HCT116 (cell line): ENCODE results near the gene CMIP. TPM values are rescaled to one million over a fixed set of nuclear protein-coding genes. Genes with fewer than 3 reads are reported as not detected.

Experiments used
- ATAC-seq: fragments of 200-7000 bp; cut with Tn5 transposase; 2 replicates; pipeline ENCODE4 v1.9.1; 2020; ENCODE audit warnings: mild to moderate bottlenecking, moderate library complexity
- BruUV-seq: library from RNA; stranded (reverse); fragments of 400-500 nt; replicated peaks from 2 replicates; lab custom pipeline; 2021; lab: Mats Ljungman, UMichigan
- CTCF ChIA-PET: fragments of 300-600 bp; sonication (Branson Sonifier 250); formaldehyde crosslinking; loops from one replicate; lab custom pipeline; 2021; ENCODE audit warnings: antibody characterized with exemption; lab: Charles Lee
- POLR2A ChIA-PET: fragments of 300-600, 350-600 bp; sonication (Branson Sonifier 250); formaldehyde crosslinking; loops from one replicate; lab custom pipeline; 2021; ENCODE audit warnings: antibody characterized with exemption; lab: Charles Lee
- RAD21 ChIA-PET, 2 experiments: fragments of 300-600 bp; sonication (Branson Sonifier 250); formaldehyde crosslinking; loops; one replicate each; lab custom pipeline; 2023; ENCODE audit warnings: low total read pairs in 2 of 2; ENCODE audit not compliant: uncharacterized antibody in 2 of 2, unreplicated experiment in 2 of 2, low non-redundant PET in 1 of 2; lab: Charles Lee
- DNase-seq: peaks from one replicate; pipeline ENCODE4 v3.0.0-alpha.2; 2010; ENCODE audit warnings: low read depth, low spot score
- H2AFZ ChIP-seq: fragments of 200-600 bp; shearing (Covaris generic), sonication (generic); 2 replicates; pipeline ENCODE4 v1.6.1; 2017; ENCODE audit warnings: low read depth, mixed run types, mixed read lengths, antibody characterized with exemption, low read length; ENCODE audit not compliant: poor library complexity, severe bottlenecking
- H3K27ac ChIP-seq: 2 replicates; pipeline ENCODE4 v1.5.1; 2012; ENCODE audit warnings: low read depth, low read length
- H3K27me3 ChIP-seq: fragments of 200-600 bp; sonication (generic); 2 replicates; pipeline ENCODE4 v1.6.1; 2016; ENCODE audit warnings: mixed run types, low read length, mixed read lengths; ENCODE audit not compliant: insufficient read depth
- H3K36me3 ChIP-seq, 2 experiments: fragments of 200-500 bp in 1 of 2; fragments of 200-600 bp in 1 of 2; sonication (Bioruptor generic) in 1 of 2; sonication (generic) in 1 of 2; 2 replicates each; pipeline versions ENCODE4 v1.5.1 to v1.6.1; 2014 to 2016; ENCODE audit warnings: low read length in 2 of 2, inconsistent platforms in 1 of 2, mixed read lengths in 1 of 2, mixed run types in 1 of 2; ENCODE audit not compliant: insufficient read depth in 2 of 2, control insufficient read depth in 1 of 2
- H3K4me1 ChIP-seq, 2 experiments: fragments of 200-600 bp in 1 of 2; sonication (generic) in 1 of 2; 2 replicates each; pipeline versions ENCODE4 v1.5.1 to v1.6.1; 2012 to 2017; ENCODE audit warnings: low read length in 2 of 2, inconsistent platforms in 1 of 2, mild to moderate bottlenecking in 1 of 2, mixed read lengths in 1 of 2, mixed run types in 1 of 2, moderate library complexity in 1 of 2; ENCODE audit not compliant: insufficient read depth in 2 of 2, control insufficient read depth in 1 of 2
- H3K4me2 ChIP-seq: fragments of 200-600 bp; sonication (generic); 2 replicates; pipeline ENCODE4 v1.6.1; 2017; ENCODE audit warnings: mixed run types, low read length, mixed read lengths
- H3K4me3 ChIP-seq, 2 experiments: fragments of 200-600 bp in 1 of 2; sonication (generic) in 1 of 2; replicated peaks in 1 of 2; 2 replicates each; pipeline ENCODE4 v1.5.1; 2011 to 2016; ENCODE audit warnings: low read length in 2 of 2, control low read depth in 1 of 2, low read depth in 1 of 2, mild to moderate bottlenecking in 1 of 2, mixed read lengths in 1 of 2, mixed run types in 1 of 2
- H3K79me2 ChIP-seq: fragments of 200-600 bp; sonication (generic); 2 replicates; pipeline ENCODE4 v1.6.1; 2017; ENCODE audit warnings: mild to moderate bottlenecking, mixed run types, low read length, moderate library complexity, mixed read lengths; ENCODE audit not compliant: insufficient read depth
- H3K9ac ChIP-seq: fragments of 200-600 bp; sonication (generic); 2 replicates; pipeline ENCODE4 v1.6.1; 2016; ENCODE audit warnings: low read length, mixed read lengths
- H3K9me2 ChIP-seq: fragments of 200-600 bp; sonication (generic), shearing (Covaris generic); 2 replicates; pipeline ENCODE4 v1.6.1; 2017; ENCODE audit warnings: mixed run types, mild to moderate bottlenecking, moderate library complexity; ENCODE audit not compliant: insufficient read depth
- H3K9me3 ChIP-seq, 2 experiments: fragments of 200-500 bp in 1 of 2; fragments of 200-600 bp in 1 of 2; sonication (Bioruptor generic) in 1 of 2; sonication (generic) in 1 of 2; 2 replicates each; pipeline ENCODE4 v1.6.1; 2014 to 2017; ENCODE audit warnings: low read length in 2 of 2, mixed read lengths in 2 of 2, inconsistent platforms in 1 of 2, low read depth in 1 of 2, mild to moderate bottlenecking in 1 of 2, mixed run types in 1 of 2, moderate library complexity in 1 of 2; ENCODE audit not compliant: control insufficient read depth in 1 of 2, insufficient read depth in 1 of 2
- H4K20me1 ChIP-seq: fragments of 200-600 bp; sonication (generic), shearing (Covaris generic); 2 replicates; pipeline ENCODE4 v1.6.1; 2017; ENCODE audit warnings: mixed run types, mild to moderate bottlenecking, moderate library complexity; ENCODE audit not compliant: insufficient read depth
- CBX3 ChIP-seq: IDR thresholded peaks from 2 replicates; pipeline ENCODE4 v1.6.1; 2012; ENCODE audit warnings: low read depth
- CEBPB ChIP-seq: IDR thresholded peaks from 2 replicates; pipeline ENCODE4 v1.6.1; 2012; ENCODE audit warnings: low read depth
- CTCF ChIP-seq, 3 experiments: fragments of 200-600 bp in 1 of 3; sonication (generic) in 1 of 3; IDR thresholded peaks in 2 of 3; conservative IDR thresholded peaks in 1 of 3; 2 replicates each; pipeline ENCODE4 v1.5.1; 2012 to 2017; ENCODE audit warnings: low read depth in 2 of 3, low read length in 2 of 3, antibody characterized with exemption in 1 of 3, borderline replicate concordance in 1 of 3, control low read depth in 1 of 3, mild to moderate bottlenecking in 1 of 3, mixed read lengths in 1 of 3, mixed run types in 1 of 3, moderate library complexity in 1 of 3; ENCODE audit not compliant: insufficient read depth in 1 of 3
- EGR1 ChIP-seq: IDR thresholded peaks from 2 replicates; pipeline ENCODE4 v1.6.1; 2012; ENCODE audit warnings: low read depth
- ELF1 ChIP-seq: IDR thresholded peaks from 2 replicates; pipeline ENCODE4 v1.6.1; 2012; ENCODE audit warnings: low read depth, borderline replicate concordance
- EZH2 ChIP-seq: fragments of 200-600 bp; sonication (generic); IDR thresholded peaks from 2 replicates; pipeline ENCODE4 v1.6.1; 2017; ENCODE audit warnings: antibody characterized with exemption, mixed run types
- EZH2phosphoT487 ChIP-seq: fragments of 200-600 bp; IDR thresholded peaks from 2 replicates; pipeline ENCODE4 v1.6.1; 2018; ENCODE audit warnings: antibody characterized with exemption, borderline replicate concordance
- JUND ChIP-seq: IDR thresholded peaks from 2 replicates; pipeline ENCODE4 v1.6.1; 2012
- MAX ChIP-seq: IDR thresholded peaks from 2 replicates; pipeline ENCODE4 v1.6.1; 2012
- SIN3A ChIP-seq: IDR thresholded peaks from 2 replicates; pipeline ENCODE4 v1.6.1; 2012; ENCODE audit warnings: low read depth
- SRF ChIP-seq: IDR thresholded peaks from 2 replicates; pipeline ENCODE4 v1.6.1; 2012; ENCODE audit warnings: low read depth
- YY1 ChIP-seq: IDR thresholded peaks from 2 replicates; pipeline ENCODE4 v1.6.1; 2011; ENCODE audit warnings: low read length, low read depth, moderate library complexity, mild to moderate bottlenecking; ENCODE audit not compliant: insufficient replicate concordance; ENCODE audit errors: extremely low read depth
- ZBTB33 ChIP-seq: IDR thresholded peaks from 2 replicates; pipeline ENCODE4 v1.6.1; 2011; ENCODE audit warnings: mild to moderate bottlenecking, low read length, moderate library complexity; ENCODE audit not compliant: insufficient replicate concordance; ENCODE audit errors: extremely low read depth
- ZNF274 ChIP-seq: fragments of 200-500 bp; sonication (Bioruptor generic); IDR thresholded peaks from 2 replicates; pipeline ENCODE4 v1.6.1; 2014; ENCODE audit warnings: mild to moderate bottlenecking, low read depth, low read length, inconsistent platforms
- intact Hi-C: fragments of 100-400 bp; cut with micrococcal nuclease; formaldehyde crosslinking; loops from 2 replicates; pipeline ENCODE4 v1.10.0; 2022
- total RNA-seq: library from RNA; stranded (reverse); gene quantifications from one replicate; pipeline ENCODE4 v1.2.1, GENCODE V29; 2021; ENCODE audit not compliant: unreplicated experiment

The CMIP gene
- total RNA-seq, 1 experiment from 2014 or later: 64.6 TPM

GRCh38 chr16:81651758-81652718 lies 207.4 kb downstream of the CMIP start:
- no peak for TF ChIP-seq MAX
- TF ChIP-seq CEBPB: no peak
- TF ChIP-seq ZNF274: no peak
- no peak for TF ChIP-seq SIN3A
- TF ChIP-seq JUND: no peak
- TF ChIP-seq YY1: no peak
- TF ChIP-seq CTCF (IDR thresholded peaks at IDR 0.05 in 2 of 3, conservative IDR thresholded peaks at IDR 0.05 in 1 of 3; ENCODE audit: borderline replicate concordance in 1 of 3, insufficient read depth in 1 of 3, low read depth in 2 of 3, low read length in 2 of 3): no peak
- no peak for TF ChIP-seq ELF1
- no peak for TF ChIP-seq CBX3
- TF ChIP-seq EZH2phosphoT487: no peak
- TF ChIP-seq EGR1: no peak
- no peak for TF ChIP-seq EZH2
- TF ChIP-seq SRF: no peak
- TF ChIP-seq ZBTB33: no peak
- intact Hi-C loops: no loop called here
- no peak overlapping the region for H3K9ac ChIP-seq
- ChIA-PET POLR2A (no interaction called here), RAD21 (no interaction called here), CTCF (no interaction called here)
- no peak overlapping the region for H2AFZ ChIP-seq
- H3K4me1 ChIP-seq: peaks cover 0 to 36% of the 10 kb centered on the region in 2 experiments; a peak in 3 of 4 replicates
- peaks cover 3 to 13% of the 10 kb centered on the region in 2 experiments; a peak in 2 of 4 replicates for H3K36me3 ChIP-seq
- BruUV-seq: no TSS peak
- ATAC-seq: no peak
- no peaks in the 10 kb centered on the region for H4K20me1 ChIP-seq
- H3K4me3 ChIP-seq: no peak overlapping the region
- no peak for DNase-seq
- H3K27me3 ChIP-seq: no peaks in the 10 kb centered on the region
- no peak overlapping the region for H3K4me2 ChIP-seq
- H3K9me2 ChIP-seq: no peaks in the 10 kb centered on the region
- no peak overlapping the region for H3K27ac ChIP-seq
- H3K9me3 ChIP-seq: no peaks in the 10 kb centered on the region
- peaks cover 42% of the 10 kb centered on the region for H3K79me2 ChIP-seq
